Mucosa of descending colon (tissue), 3 donors: Measurements from ENCODE around the gene TENM4. TPM values are rescaled to one million over a fixed set of nuclear protein-coding genes. Genes with fewer than 3 reads are reported as not detected.

ENCODE experiments used
- ATAC-seq: fragments of 200-7000 bp; cut with Tn5 transposase; one replicate; pipeline ENCODE4 v1.9.1; 2020; ENCODE audit warnings: mild to moderate bottlenecking, moderate library complexity
- DNase-seq, 3 donors: peaks; one replicate each; pipeline ENCODE4 v3.0.0-alpha.2; 2020
- H3K36me3 ChIP-seq: fragments of 200-600 bp; one replicate; pipeline ENCODE4 v1.8.0; 2021; ENCODE audit warnings: low read depth, mild to moderate bottlenecking
- H3K4me1 ChIP-seq: fragments of 200-600 bp; one replicate; pipeline ENCODE4 v1.8.0; 2021; ENCODE audit warnings: low read depth, mild to moderate bottlenecking
- H3K4me3 ChIP-seq: fragments of 200-600 bp; one replicate; pipeline ENCODE4 v1.8.0; 2021; ENCODE audit warnings: mild to moderate bottlenecking
- H3K9me3 ChIP-seq: fragments of 200-600 bp; one replicate; pipeline ENCODE4 v1.8.0; 2021; ENCODE audit warnings: mild to moderate bottlenecking
- intact Hi-C, 2 donors: fragments of 100-400 bp; cut with DNase I in 1 of 2; cut with micrococcal nuclease in 1 of 2; formaldehyde crosslinking; loops; one replicate each; pipeline versions ENCODE4 v1.11.0 to v1.11.1; 2022; cut with DNase I, micrococcal nuclease
- total RNA-seq, 3 donors: library from RNA; stranded (reverse); fragmentation: NEBNext Ultra II Directional in 2 of 3; extraction: Animal tissue kit (Norgen Biotek cat#: 25700) in 2 of 3; gene quantifications; one replicate each; pipeline versions ENCODE4 v1.2.1 to v1.2.4, GENCODE V29; 2021 to 2023
- TF ChIP-seq, protein P1 (sequence below): fragments of 200-600 bp; IDR thresholded peaks from one replicate; pipeline ENCODE4 v1.8.0; 2022; ENCODE audit warnings: antibody characterized with exemption, mild to moderate bottlenecking
- donor health status: DM: no; HTN: no; CAD: no; lungs with moderate emphysema.
- donor health status: DM: no; HTN: no; CAD: no.
- donor health status: DM: no; HTN: yes; CAD: no.

Gene TENM4
- total RNA-seq, 3 donors from 2014 or later: 0.70 to 1.6 (median 1.2) TPM

DNA sequence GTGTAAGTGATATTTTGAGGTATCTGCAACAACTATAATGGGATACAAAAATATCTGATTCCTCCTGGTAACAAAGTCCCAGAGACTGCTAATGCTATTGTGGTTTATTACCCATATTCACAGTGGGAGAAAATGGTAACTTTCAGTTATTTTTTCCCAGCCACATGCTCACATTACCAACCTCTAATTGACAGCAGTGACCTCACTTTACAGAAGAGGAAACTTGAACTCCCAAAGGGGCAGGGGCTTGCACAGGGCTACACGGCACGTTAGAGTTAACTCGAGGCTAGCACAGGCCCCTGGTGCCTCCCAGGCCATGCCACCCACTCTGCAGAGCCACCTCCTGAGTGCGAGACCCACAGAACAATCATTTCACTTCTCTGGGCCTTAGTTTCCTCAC lies 132.4 kb downstream of the TENM4 start:
- ATAC-seq: no peak
- H3K4me1 ChIP-seq: no peaks in the 10 kb centered on the region
- no peak for DNase-seq
- H3K9me3 ChIP-seq: no peaks in the 10 kb centered on the region
- no peak overlapping the region for H3K4me3 ChIP-seq
- intact Hi-C loops: no loop called here
- H3K36me3 ChIP-seq: no peaks in the 10 kb centered on the region
- TF ChIP-seq, protein P1, sequence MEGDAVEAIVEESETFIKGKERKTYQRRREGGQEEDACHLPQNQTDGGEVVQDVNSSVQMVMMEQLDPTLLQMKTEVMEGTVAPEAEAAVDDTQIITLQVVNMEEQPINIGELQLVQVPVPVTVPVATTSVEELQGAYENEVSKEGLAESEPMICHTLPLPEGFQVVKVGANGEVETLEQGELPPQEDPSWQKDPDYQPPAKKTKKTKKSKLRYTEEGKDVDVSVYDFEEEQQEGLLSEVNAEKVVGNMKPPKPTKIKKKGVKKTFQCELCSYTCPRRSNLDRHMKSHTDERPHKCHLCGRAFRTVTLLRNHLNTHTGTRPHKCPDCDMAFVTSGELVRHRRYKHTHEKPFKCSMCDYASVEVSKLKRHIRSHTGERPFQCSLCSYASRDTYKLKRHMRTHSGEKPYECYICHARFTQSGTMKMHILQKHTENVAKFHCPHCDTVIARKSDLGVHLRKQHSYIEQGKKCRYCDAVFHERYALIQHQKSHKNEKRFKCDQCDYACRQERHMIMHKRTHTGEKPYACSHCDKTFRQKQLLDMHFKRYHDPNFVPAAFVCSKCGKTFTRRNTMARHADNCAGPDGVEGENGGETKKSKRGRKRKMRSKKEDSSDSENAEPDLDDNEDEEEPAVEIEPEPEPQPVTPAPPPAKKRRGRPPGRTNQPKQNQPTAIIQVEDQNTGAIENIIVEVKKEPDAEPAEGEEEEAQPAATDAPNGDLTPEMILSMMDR: no peak

DNA sequence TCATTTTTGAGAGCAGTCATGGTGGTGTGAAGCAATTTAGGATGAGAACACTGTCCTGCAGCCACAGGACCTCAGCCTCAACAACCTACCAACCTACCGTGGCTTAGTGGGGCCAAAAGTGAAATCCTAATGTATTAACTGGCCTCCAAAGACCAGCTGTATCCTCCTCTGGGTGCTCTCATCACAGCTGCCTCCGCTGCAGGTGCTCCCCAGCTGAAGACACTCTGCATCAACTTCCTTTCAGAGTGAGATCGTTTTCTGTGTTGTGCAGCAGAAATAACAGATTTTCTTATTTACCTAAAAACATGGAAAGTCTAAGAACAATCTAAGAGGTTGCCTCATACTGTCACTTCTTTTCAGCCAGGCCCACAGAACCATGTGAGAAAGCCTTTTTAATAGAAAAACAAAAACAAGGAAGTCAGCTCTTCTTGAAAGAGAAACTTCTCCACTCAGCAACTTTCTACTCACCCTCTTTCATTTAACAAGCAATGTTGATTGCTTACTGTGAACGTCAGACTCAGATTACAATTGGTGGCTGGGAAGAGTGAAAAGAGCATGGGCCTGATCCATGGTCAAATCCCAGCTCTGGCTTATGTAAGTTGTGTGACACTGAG lies 136.1 kb downstream of the TENM4 start:
- TF ChIP-seq, protein P1: no peak
- intact Hi-C loops: no loop called here
- DNase-seq (no peak), ATAC-seq (no peak)
- Histone ChIP-seq H3K36me3 (no peaks in the 10 kb centered on the region), H3K4me1 (no peaks in the 10 kb centered on the region), H3K9me3 (no peaks in the 10 kb centered on the region), H3K4me3 (no peak overlapping the region)

DNA sequence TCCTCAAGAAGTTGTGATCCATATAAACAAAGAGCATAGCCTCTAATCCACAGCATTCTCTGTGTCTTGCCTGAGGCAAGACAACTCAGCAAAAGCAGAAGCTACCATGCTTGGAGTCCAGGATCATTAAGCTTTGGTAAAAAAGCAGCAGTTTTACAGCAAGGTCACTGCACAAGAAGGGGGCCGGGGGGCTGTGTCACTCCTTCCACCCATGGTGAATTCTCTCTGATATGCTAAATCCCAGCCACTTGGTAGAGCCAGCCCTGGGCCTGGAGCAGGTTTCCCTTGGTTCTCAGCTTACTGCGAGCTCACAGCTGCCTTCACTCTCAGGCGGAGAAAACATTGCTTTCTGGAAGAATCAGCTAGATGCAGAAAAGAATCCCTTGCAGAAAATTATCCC lies 144.7 kb downstream of the TENM4 start:
- H3K4me3 ChIP-seq: no peak overlapping the region
- intact Hi-C loops: no loop called here
- TF ChIP-seq, protein P1: no peak
- H3K36me3 ChIP-seq: no peaks in the 10 kb centered on the region
- ATAC-seq (no peak), DNase-seq (no peak)
- no peaks in the 10 kb centered on the region for H3K4me1 ChIP-seq
- no peaks in the 10 kb centered on the region for H3K9me3 ChIP-seq

DNA sequence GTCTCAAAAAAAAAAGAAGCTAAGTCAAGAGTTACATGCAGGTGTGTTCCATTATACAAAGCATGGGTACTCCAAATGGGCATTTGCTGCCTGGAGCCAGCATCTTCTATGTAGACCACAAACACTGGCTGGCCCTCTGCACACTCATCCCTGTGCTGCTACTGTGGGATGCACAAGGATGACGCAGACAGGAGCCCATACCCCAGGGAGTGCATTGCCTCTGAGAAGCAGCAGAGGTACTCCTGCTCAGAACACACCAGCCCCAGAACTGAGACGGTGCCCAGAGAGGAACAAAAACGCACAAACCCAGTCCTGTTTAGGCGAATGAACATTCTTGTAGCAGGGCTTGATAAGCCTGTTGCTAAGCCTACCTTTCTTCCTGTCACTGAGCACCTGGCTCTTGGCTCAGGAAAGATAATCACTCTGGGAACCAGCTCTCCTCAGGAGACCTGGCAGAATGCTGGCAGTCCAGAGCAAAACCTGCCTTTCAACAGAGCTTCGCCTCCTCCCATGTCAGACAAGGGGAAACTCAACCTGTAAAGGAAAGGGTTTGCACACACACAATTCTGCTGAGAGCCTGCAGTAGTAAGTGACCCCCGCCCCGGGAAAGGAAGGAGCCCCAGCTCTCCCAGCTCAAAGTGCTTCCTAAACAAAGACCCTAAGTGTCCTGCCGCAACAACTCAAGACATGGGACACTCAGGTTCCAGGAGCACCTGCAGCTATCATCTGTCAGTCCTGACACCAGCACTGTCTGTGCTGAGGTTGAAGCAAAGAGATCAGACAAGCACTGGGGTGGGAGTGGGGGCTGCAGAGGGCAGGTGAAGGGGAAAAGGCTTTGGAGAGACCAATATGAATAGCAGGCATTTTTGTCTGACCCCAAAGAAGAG lies 145.7 kb downstream of the TENM4 start:
- no peaks in the 10 kb centered on the region for H3K4me1 ChIP-seq
- no peaks in the 10 kb centered on the region for H3K36me3 ChIP-seq
- no peak overlapping the region for H3K4me3 ChIP-seq
- TF ChIP-seq, protein P1: no peak
- ATAC-seq (no peak), DNase-seq (no peak)
- intact Hi-C loops: no loop called here
- H3K9me3 ChIP-seq: no peaks in the 10 kb centered on the region

DNA sequence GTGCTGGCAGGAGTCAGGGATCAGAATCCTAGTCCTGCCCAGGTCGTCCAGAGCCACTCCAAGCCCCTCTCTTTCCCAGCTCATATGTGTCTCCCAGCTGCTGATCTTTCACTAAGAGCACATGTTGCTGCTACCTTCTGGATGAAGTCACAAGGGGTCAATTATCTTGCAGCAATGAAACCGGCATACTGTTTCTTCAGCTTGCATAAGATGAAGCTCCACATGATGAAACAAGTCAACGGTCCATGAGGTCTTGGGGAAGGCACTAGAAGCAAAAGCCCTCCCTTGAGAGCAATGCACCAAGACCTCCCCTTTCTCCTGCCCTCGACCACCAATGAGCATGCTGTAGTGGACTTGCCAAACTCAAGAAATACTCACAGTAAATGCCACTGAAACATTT lies 148.9 kb downstream of the TENM4 start:
- no peaks in the 10 kb centered on the region for H3K4me1 ChIP-seq
- no peaks in the 10 kb centered on the region for H3K9me3 ChIP-seq
- H3K36me3 ChIP-seq: no peaks in the 10 kb centered on the region
- ATAC-seq (no peak), DNase-seq (no peak)
- H3K4me3 ChIP-seq: no peak overlapping the region
- TF ChIP-seq, protein P1: no peak
- intact Hi-C loops: no loop called here
